DND-41 (cell line): ENCODE results near the gene CCNO.

ENCODE experiments used
- ATAC-seq: fragments of 200-7000 bp; cut with Tn5 transposase; 3 replicates; pipeline ENCODE4 v1.9.1; 2021; ENCODE audit warnings: low read depth; ENCODE audit not compliant: insufficient read depth
- DNase-seq: peaks from one replicate; pipeline ENCODE4 v3.0.0-alpha.2; 2020
- H2AFZ ChIP-seq: 2 replicates; pipeline ENCODE4 v1.6.0; 2012; ENCODE audit warnings: low read depth, low read length
- H3K27ac ChIP-seq: 2 replicates; pipeline ENCODE4 v1.5.1; 2012; ENCODE audit warnings: low read length, inconsistent platforms
- H3K27me3 ChIP-seq: fragments of 200-600 bp; sonication (generic); 2 replicates; pipeline ENCODE4 v1.6.0; 2012; ENCODE audit warnings: low read length, mild to moderate bottlenecking, inconsistent platforms; ENCODE audit not compliant: insufficient read depth, poor library complexity
- H3K36me3 ChIP-seq: 2 replicates; pipeline ENCODE4 v1.5.1; 2012; ENCODE audit warnings: low read length, inconsistent platforms; ENCODE audit not compliant: insufficient read depth
- H3K4me1 ChIP-seq: 2 replicates; pipeline ENCODE4 v1.5.1; 2012; ENCODE audit warnings: mild to moderate bottlenecking, low read length; ENCODE audit not compliant: insufficient read depth
- H3K4me2 ChIP-seq: 2 replicates; pipeline ENCODE4 v1.6.0; 2012; ENCODE audit warnings: mild to moderate bottlenecking, moderate library complexity, low read length, inconsistent platforms; ENCODE audit not compliant: insufficient read depth
- H3K4me3 ChIP-seq, 2 experiments: fragments of 200-600 bp in 1 of 2; shearing (Covaris generic) in 1 of 2; 2 replicates each; pipeline ENCODE4 v1.5.1; 2012 to 2016; ENCODE audit warnings: inconsistent platforms in 2 of 2, low read length in 2 of 2, mild to moderate bottlenecking in 2 of 2, low read depth in 1 of 2, moderate library complexity in 1 of 2
- H3K79me2 ChIP-seq: 2 replicates; pipeline ENCODE4 v1.6.0; 2012; ENCODE audit warnings: low read length, inconsistent platforms; ENCODE audit not compliant: insufficient read depth
- H3K9ac ChIP-seq: 2 replicates; pipeline ENCODE4 v1.6.0; 2012; ENCODE audit warnings: low read depth, mild to moderate bottlenecking, inconsistent platforms, low read length, moderate library complexity
- H3K9me3 ChIP-seq: 2 replicates; pipeline ENCODE4 v1.5.1; 2012; ENCODE audit warnings: low read length, moderate library complexity, mild to moderate bottlenecking, inconsistent platforms; ENCODE audit not compliant: insufficient read depth, severe bottlenecking
- H4K20me1 ChIP-seq: 2 replicates; pipeline ENCODE4 v1.6.0; 2012; ENCODE audit warnings: low read length; ENCODE audit not compliant: insufficient read depth
- CTCF ChIP-seq: IDR thresholded peaks from 2 replicates; pipeline ENCODE4 v1.5.1; 2012; ENCODE audit warnings: borderline replicate concordance, low read length, moderate library complexity, mild to moderate bottlenecking; ENCODE audit not compliant: poor library complexity, severe bottlenecking; ENCODE audit errors: extremely low read depth
- EZH2 ChIP-seq: IDR thresholded peaks from 3 replicates; pipeline ENCODE4 v1.6.1; 2012; ENCODE audit warnings: borderline replicate concordance, low read depth, mild to moderate bottlenecking, moderate library complexity, low read length, inconsistent platforms; ENCODE audit not compliant: severe bottlenecking

CCNO gene

GRCh38 chr5:55227664-55228430, 5.6 kb downstream of the CCNO start:
- TF ChIP-seq CTCF (no peak), EZH2 (no peak)
- H3K27me3 ChIP-seq: peaks cover 51% of the 10 kb centered on the region
- H3K9me3 ChIP-seq: no peaks in the 10 kb centered on the region
- H3K4me3 ChIP-seq: no peak overlapping the region
- H4K20me1 ChIP-seq: 0 out of 2 replicates have a peak, but pooled peaks cover 2% of the 10 kb centered on the region
- ATAC-seq: no peak
- H3K9ac ChIP-seq: no peak overlapping the region
- no peak for DNase-seq
- no peaks in the 10 kb centered on the region for H3K79me2 ChIP-seq
- H3K4me2 ChIP-seq: no peak overlapping the region
- no peak overlapping the region for H2AFZ ChIP-seq
- no peaks in the 10 kb centered on the region for H3K36me3 ChIP-seq
- H3K4me1 ChIP-seq: peaks cover 9% of the 10 kb centered on the region; the same call in 1 of the 2 replicates
- H3K27ac ChIP-seq: no peak overlapping the region

- Histone ChIP-seq H3K4me3 (no peak within 1 kb of the TSS), H3K4me2 (peak within 1 kb of the TSS; percentile 43), H4K20me1 (0 out of 2 replicates have a peak, but pooled peaks cover 2% of the 10 kb centered on the region), H3K9me3 (no peaks in the 10 kb centered on the region), H3K27me3 (peaks cover 44% of the 10 kb centered on the region), H2AFZ (no peak within 1 kb of the TSS), H3K4me1 (peaks cover 6% of the 10 kb centered on the region; the same call in 1 of the 2 replicates), H3K36me3 (no peaks in the 10 kb centered on the region), H3K27ac (no peak within 1 kb of the TSS), H3K79me2 (no peaks in the 10 kb centered on the region), H3K9ac (no peak within 1 kb of the TSS)
- TF ChIP-seq CTCF (no peak), EZH2 (no peak)
- ATAC-seq (peak; percentile 64), DNase-seq (peak; percentile 32)
Measured at GRCh38 chr5:55226934-55227663, 6.3 kb downstream of the CCNO start, which contains the start of gene MCIDAS. Gene MCIDAS (minus strand): TSS chr5:55227315. CDS start chr5:55227138, 177 bp downstream.

- no peak overlapping the region for H2AFZ ChIP-seq
- H3K27me3 ChIP-seq: peaks cover 43% of the 10 kb centered on the region
- DNase-seq (peak; percentile 66), ATAC-seq (peak; percentile 85)
- peaks cover 6% of the 10 kb centered on the region; the same call in 1 of the 2 replicates for H3K4me1 ChIP-seq
- TF ChIP-seq CTCF (peak; percentile 61), EZH2 (no peak)
- no peaks in the 10 kb centered on the region for H3K79me2 ChIP-seq
- H4K20me1 ChIP-seq: 0 out of 2 replicates have a peak, but pooled peaks cover 2% of the 10 kb centered on the region
- peak overlapping the region; percentile 43 for H3K4me2 ChIP-seq
- H3K4me3 ChIP-seq: no peak overlapping the region
- H3K9me3 ChIP-seq: no peaks in the 10 kb centered on the region
- no peak overlapping the region for H3K27ac ChIP-seq
- no peaks in the 10 kb centered on the region for H3K36me3 ChIP-seq
- H3K9ac ChIP-seq: no peak overlapping the region
Measured at GRCh38 chr5:55226027-55226933, 7.1 kb downstream of the CCNO start.
